AG04450 (cell line): ENCODE measurements around the gene SH3TC1. TPM values are rescaled to one million over a fixed set of nuclear protein-coding genes. Genes with fewer than 3 reads are reported as not detected.

Experiments used
- CTCF ChIA-PET: fragments of 300-600, 350-600 bp; formaldehyde crosslinking; extraction: SDS; loops from one replicate; lab custom pipeline; 2022; ENCODE audit warnings: antibody characterized with exemption, inconsistent platforms; lab: Charles Lee
- POLR2A ChIA-PET: fragments of 350-600 bp; formaldehyde crosslinking; extraction: SDS; loops from one replicate; lab custom pipeline; 2021; ENCODE audit warnings: antibody characterized with exemption, inconsistent platforms; lab: Yijun Ruan, JAX
- DNase-seq: peaks from one replicate; pipeline ENCODE4 v3.0.0-alpha.2; 2011; ENCODE audit warnings: low read depth, low spot score
- H3K27ac ChIP-seq: one replicate; pipeline ENCODE4 v1.5.1; 2012; ENCODE audit warnings: low read depth, low read length, control low read depth
- H3K27me3 ChIP-seq: one replicate; pipeline ENCODE4 v1.6.0; 2012; ENCODE audit warnings: low read length; ENCODE audit not compliant: control insufficient read depth, insufficient read depth
- H3K4me3 ChIP-seq: 2 replicates; pipeline ENCODE4 v1.5.1; 2011; ENCODE audit warnings: mild to moderate bottlenecking, low read depth, low read length, control low read depth
- H3K9me3 ChIP-seq: 2 replicates; pipeline ENCODE4 v1.5.1; 2012; ENCODE audit warnings: low read length; ENCODE audit not compliant: control insufficient read depth, insufficient read depth
- CTCF ChIP-seq: IDR thresholded peaks from 2 replicates; pipeline ENCODE4 v1.5.1; 2011; ENCODE audit warnings: low read depth, low read length, control low read depth, inconsistent platforms
- polyA plus RNA-seq: library from polyadenylated mRNA; depleted of rRNA; stranded (reverse); fragments of >200 nt; gene quantifications from 2 replicates; pipeline ENCODE4 v1.2.3, GENCODE V29; 2011

SH3TC1 gene
- polyA plus RNA-seq, 1 experiment: 0.98 TPM

DNA sequence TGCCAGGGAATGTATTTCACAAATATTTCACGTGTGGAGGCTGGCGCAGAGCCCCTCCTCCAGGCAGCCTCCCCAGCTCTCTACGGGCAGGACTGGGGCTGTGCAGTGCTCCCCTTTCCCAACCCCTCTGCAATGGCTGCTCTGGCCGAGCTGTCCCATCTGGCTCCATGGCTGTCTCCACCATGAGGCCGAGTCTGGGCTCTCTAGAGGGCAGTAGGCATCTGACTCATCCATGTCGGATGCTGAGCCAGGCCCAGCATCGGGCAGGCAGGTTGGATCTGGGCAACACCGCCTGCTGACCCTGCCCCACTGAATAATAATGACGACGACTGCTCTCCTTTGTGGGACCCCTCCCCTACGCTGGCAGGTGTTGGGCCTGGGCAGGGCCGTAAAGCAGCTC lies 11.0 kb upstream of the SH3TC1 start:
- H3K27me3 ChIP-seq: peaks cover 7% of the 10 kb centered on the region
- H3K4me3 ChIP-seq: no peak overlapping the region
- ChIA-PET POLR2A (no interaction called here), CTCF (interaction anchor here (3.8 kb wide), 1 partner anchor 11 kb away, joined by 16 read pairs; no protein-coding TSS in a partner anchor)
- H3K27ac ChIP-seq: no peak overlapping the region
- no peak for TF ChIP-seq CTCF
- no peak for DNase-seq
- peaks cover 3% of the 10 kb centered on the region; the same call in 1 of the 2 replicates for H3K9me3 ChIP-seq

GRCh38 chr4:8188743-8189550 lies 10.1 kb upstream of the SH3TC1 start:
- peaks cover 9% of the 10 kb centered on the region for H3K27me3 ChIP-seq
- ChIA-PET CTCF (no interaction called here), POLR2A (no interaction called here)
- H3K4me3 ChIP-seq: no peak overlapping the region
- no peak overlapping the region for H3K27ac ChIP-seq
- DNase-seq: no peak
- H3K9me3 ChIP-seq: no peaks in the 10 kb centered on the region; the same call in 1 of the 2 replicates
- TF ChIP-seq CTCF: no peak

DNA sequence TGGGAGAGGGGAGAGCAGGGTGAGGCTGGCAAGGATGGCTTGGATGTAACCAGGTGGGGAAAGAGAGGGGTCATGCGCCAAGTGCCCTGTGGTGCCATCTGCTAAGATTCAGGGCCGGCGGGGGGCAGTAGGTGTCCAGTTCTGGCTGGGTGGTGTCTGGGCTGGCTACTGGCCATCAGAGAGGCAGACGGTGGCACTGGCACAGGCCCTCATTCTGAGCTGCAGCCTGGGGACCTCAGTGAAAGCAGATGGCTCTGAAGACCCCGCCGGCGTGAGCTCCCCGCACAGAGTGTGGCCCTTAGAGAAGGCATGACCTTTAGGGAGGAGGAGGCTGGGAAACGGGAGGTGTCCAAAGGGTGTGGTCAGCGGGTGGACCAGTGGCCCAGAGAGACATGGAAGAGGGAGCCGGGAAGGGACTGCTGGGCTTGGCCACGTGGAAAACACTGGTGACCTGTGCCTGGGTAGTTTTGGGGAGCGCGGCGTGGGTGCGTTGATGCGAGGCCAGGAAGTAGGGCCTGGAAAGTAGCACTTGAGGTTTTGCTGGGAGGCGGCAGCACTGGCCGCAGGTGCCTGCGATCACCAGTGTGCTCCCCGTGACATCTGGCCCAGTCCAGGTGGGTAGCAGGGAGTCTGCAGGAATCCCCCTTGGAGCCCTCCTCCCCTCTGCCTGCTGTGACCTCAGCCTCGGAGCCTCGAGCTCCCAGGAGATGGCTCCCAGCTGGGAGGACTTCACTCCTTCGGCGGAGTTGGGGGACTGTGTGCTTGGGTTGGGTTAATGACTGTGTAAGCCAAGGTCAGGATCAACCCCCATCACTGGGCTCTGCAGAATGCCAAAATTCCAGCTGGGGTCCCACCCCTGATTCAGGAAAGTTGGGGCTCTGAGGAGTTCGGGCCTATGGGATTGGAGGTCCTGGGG lies 9.3 kb upstream of the SH3TC1 start:
- no peak overlapping the region for H3K4me3 ChIP-seq
- ChIA-PET POLR2A (no interaction called here), CTCF (no interaction called here)
- H3K9me3 ChIP-seq: no peaks in the 10 kb centered on the region; the same call in 1 of the 2 replicates
- no peak overlapping the region for H3K27ac ChIP-seq
- peaks cover 12% of the 10 kb centered on the region for H3K27me3 ChIP-seq
- no peak for TF ChIP-seq CTCF
- no peak for DNase-seq

DNA sequence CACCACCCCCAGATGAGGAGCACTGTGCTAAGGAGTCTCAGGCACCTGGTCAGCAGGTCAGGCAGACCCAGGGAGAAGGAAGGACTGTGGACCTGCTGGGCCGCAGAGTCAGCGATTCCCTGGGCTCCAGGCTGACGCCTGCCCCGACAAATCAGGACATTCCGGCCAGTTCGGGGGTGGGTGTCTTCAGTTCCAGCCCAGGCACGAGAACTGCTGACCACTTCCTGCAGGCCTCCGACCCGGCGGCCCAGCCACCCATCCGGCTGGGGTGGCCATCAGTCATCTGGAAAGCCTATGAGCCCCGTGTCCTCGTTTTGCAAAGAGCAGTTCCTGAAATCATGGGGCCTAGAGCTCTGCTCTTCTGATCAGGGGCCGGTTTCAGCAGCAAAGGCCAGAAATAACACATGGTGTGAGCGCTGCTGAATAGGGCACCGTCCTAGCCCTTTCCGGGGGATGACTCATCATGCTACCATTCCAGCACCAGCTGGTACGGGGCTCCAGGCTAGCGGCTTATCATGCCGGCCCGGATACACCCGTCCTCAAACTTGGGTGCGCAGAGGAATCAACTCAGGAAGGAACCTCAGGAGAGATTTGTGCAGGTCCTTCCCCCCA lies 7.8 kb upstream of the SH3TC1 start:
- no peak overlapping the region for H3K27ac ChIP-seq
- no peak for TF ChIP-seq CTCF
- ChIA-PET POLR2A (interaction anchor here (0.6 kb wide), 1 partner anchor 195 kb away, joined by 4 read pairs; no protein-coding TSS in a partner anchor), CTCF (interaction anchor here (1.6 kb wide), 1 partner anchor 14 kb away, joined by 9 read pairs; no protein-coding TSS in a partner anchor)
- DNase-seq: no peak
- no peaks in the 10 kb centered on the region; the same call in 1 of the 2 replicates for H3K9me3 ChIP-seq
- H3K27me3 ChIP-seq: peaks cover 17% of the 10 kb centered on the region
- H3K4me3 ChIP-seq: no peak overlapping the region
